H1 (cell line): ENCODE results near the gene VWA2. TPM values are rescaled to one million over a fixed set of nuclear protein-coding genes. Genes with fewer than 3 reads are reported as not detected.

Source experiments
- CTCF ChIA-PET: fragments of 300-600 bp; sonication (Branson Sonifier 250); formaldehyde crosslinking; loops from one replicate; lab custom pipeline; 2021; ENCODE audit not compliant: partially characterized antibody; lab: Charles Lee
- POLR2A ChIA-PET: fragments of 300-600 bp; sonication (Branson Sonifier 250); formaldehyde crosslinking; loops from one replicate; lab custom pipeline; 2021; ENCODE audit warnings: inconsistent platforms; ENCODE audit not compliant: partially characterized antibody; lab: Charles Lee
- DNase-seq, 2 experiments: peaks; one replicate each; pipeline versions ENCODE4 v3.0.0 to v3.0.0-alpha.2; 2010 to 2022; ENCODE audit warnings: low spot score in 2 of 2, low read depth in 1 of 2, mixed read lengths in 1 of 2
- FAIRE-seq: peaks from 2 replicates; lab custom pipeline; 2011; peaks lifted over from hg19 to GRCh38; lab: Jason Lieb, UNC
- H2AFZ ChIP-seq: 2 replicates; pipeline ENCODE4 v1.8.1; 2012; ENCODE audit warnings: low read length, inconsistent platforms
- H2AK5ac ChIP-seq: 2 replicates; pipeline ENCODE4 v1.6.1; 2013; ENCODE audit warnings: low read depth, low read length
- H2BK120ac ChIP-seq: replicated peaks from 2 replicates; pipeline ENCODE3; 2013; ENCODE audit warnings: low read depth, low read length, inconsistent platforms
- H2BK12ac ChIP-seq: 2 replicates; pipeline ENCODE4 v1.6.1; 2013; ENCODE audit warnings: low read depth, low read length
- H2BK15ac ChIP-seq: 2 replicates; pipeline ENCODE4 v1.6.1; 2013; ENCODE audit warnings: low read length
- H2BK20ac ChIP-seq: 2 replicates; pipeline ENCODE4 v1.6.1; 2013; ENCODE audit warnings: low read length
- H2BK5ac ChIP-seq: 2 replicates; pipeline ENCODE4 v1.6.1; 2013; ENCODE audit warnings: low read depth, low read length
- H3K14ac ChIP-seq: 2 replicates; pipeline ENCODE4 v1.6.1; 2013; ENCODE audit warnings: inconsistent platforms; ENCODE audit not compliant: insufficient read length
- H3K18ac ChIP-seq: 2 replicates; pipeline ENCODE4 v1.6.1; 2013; ENCODE audit warnings: low read length; ENCODE audit errors: extremely low read depth
- H3K23ac ChIP-seq: 2 replicates; pipeline ENCODE4 v1.6.1; 2013; ENCODE audit warnings: inconsistent platforms; ENCODE audit not compliant: insufficient read length
- H3K23me2 ChIP-seq: 2 replicates; pipeline ENCODE4 v1.6.1; 2013; ENCODE audit warnings: low read depth, low read length
- H3K27ac ChIP-seq: 2 replicates; pipeline ENCODE4 v1.6.1; 2011; ENCODE audit warnings: low read depth, low read length, inconsistent platforms
- H3K27me3 ChIP-seq, 4 experiments: replicated peaks in 1 of 4; 1 replicate in 1 of 4; 2 replicates in 3 of 4; pipeline versions ENCODE4 v1.6.1 to v1.8.1; 2011 to 2013; ENCODE audit warnings: low read length in 3 of 4, mild to moderate bottlenecking in 3 of 4, inconsistent platforms in 2 of 4, mixed read lengths in 2 of 4, moderate library complexity in 1 of 4; ENCODE audit not compliant: control insufficient read depth in 3 of 4, insufficient read depth in 3 of 4; ENCODE audit errors: extremely low read depth in 1 of 4
- H3K36me3 ChIP-seq, 4 experiments: 2 replicates each; pipeline versions ENCODE4 v1.6.1 to v1.8.1; 2011 to 2013; ENCODE audit warnings: mild to moderate bottlenecking in 4 of 4, low read length in 3 of 4, moderate library complexity in 2 of 4, control low read depth in 1 of 4, inconsistent platforms in 1 of 4; ENCODE audit not compliant: insufficient read depth in 4 of 4, control insufficient read depth in 2 of 4
- H3K4ac ChIP-seq: replicated peaks from 2 replicates; pipeline ENCODE3; 2013; ENCODE audit warnings: low read length, low read depth, mixed read lengths, inconsistent platforms; ENCODE audit not compliant: insufficient read length
- H3K4me1 ChIP-seq, 4 experiments: replicated peaks in 1 of 4; 1 replicate in 1 of 4; 2 replicates in 3 of 4; pipeline versions ENCODE4 v1.6.1 to v1.8.1; 2011 to 2013; ENCODE audit warnings: low read length in 3 of 4, inconsistent platforms in 2 of 4, mixed read lengths in 1 of 4; ENCODE audit not compliant: insufficient read depth in 4 of 4, control insufficient read depth in 3 of 4
- H3K4me2 ChIP-seq, 2 experiments: 2 replicates each; pipeline versions ENCODE4 v1.6.1 to v1.8.1; 2011 to 2013; ENCODE audit warnings: low read depth in 2 of 2, low read length in 2 of 2, control low read depth in 1 of 2, inconsistent platforms in 1 of 2, mild to moderate bottlenecking in 1 of 2; ENCODE audit not compliant: insufficient read depth in 1 of 2
- H3K4me3 ChIP-seq, 4 experiments: fragments of 200-600, 300-600 bp in 1 of 4; sonication (generic), shearing (Covaris generic), sonication (Bioruptor Twin) in 1 of 4; 2 replicates each; pipeline versions ENCODE4 v1.5.1 to v1.8.1; 2011 to 2016; ENCODE audit warnings: low read length in 4 of 4, low read depth in 3 of 4, control low read depth in 2 of 4, inconsistent platforms in 2 of 4, mild to moderate bottlenecking in 2 of 4, mixed read lengths in 1 of 4, moderate library complexity in 1 of 4; ENCODE audit not compliant: insufficient read depth in 2 of 4; ENCODE audit errors: extremely low read depth in 1 of 4
- H3K56ac ChIP-seq: replicated peaks from 2 replicates; pipeline ENCODE3; 2013; ENCODE audit warnings: low read depth, mild to moderate bottlenecking, mixed read lengths, low read length, inconsistent platforms; ENCODE audit not compliant: insufficient read length
- H3K79me1 ChIP-seq: 2 replicates; pipeline ENCODE4 v1.6.1; 2013; ENCODE audit warnings: low read depth, low read length, control low read depth
- H3K79me2 ChIP-seq, 2 experiments: 2 replicates each; pipeline versions ENCODE4 v1.6.1 to v1.8.1; 2012 to 2013; ENCODE audit warnings: low read length in 2 of 2, mild to moderate bottlenecking in 2 of 2, inconsistent platforms in 1 of 2; ENCODE audit not compliant: insufficient read depth in 2 of 2, control insufficient read depth in 1 of 2
- H3K9ac ChIP-seq, 4 experiments: replicated peaks in 1 of 4; 1 replicate in 1 of 4; 2 replicates in 3 of 4; pipeline versions ENCODE4 v1.6.1 to v1.8.1; 2011 to 2013; ENCODE audit warnings: low read depth in 3 of 4, low read length in 3 of 4, control low read depth in 2 of 4, mild to moderate bottlenecking in 2 of 4, moderate library complexity in 2 of 4, inconsistent platforms in 1 of 4; ENCODE audit errors: extremely low read depth in 1 of 4
- H3K9me3 ChIP-seq, 2 experiments: 2 replicates each; pipeline versions ENCODE4 v1.6.1 to v1.8.1; 2012 to 2013; ENCODE audit warnings: mild to moderate bottlenecking in 2 of 2, moderate library complexity in 2 of 2, control low read depth in 1 of 2, inconsistent platforms in 1 of 2, low read depth in 1 of 2, low read length in 1 of 2, mixed read lengths in 1 of 2; ENCODE audit not compliant: insufficient read depth in 2 of 2
- H4K20me1 ChIP-seq, 2 experiments: replicated peaks in 1 of 2; 2 replicates each; pipeline versions ENCODE3 to v1.8.1; 2011 to 2013; ENCODE audit warnings: inconsistent platforms in 2 of 2, low read length in 2 of 2, mild to moderate bottlenecking in 1 of 2; ENCODE audit not compliant: insufficient read depth in 2 of 2, control insufficient read depth in 1 of 2
- H4K5ac ChIP-seq: 2 replicates; pipeline ENCODE4 v1.6.1; 2013; ENCODE audit warnings: low read length, low read depth, mixed read lengths, inconsistent platforms; ENCODE audit not compliant: insufficient read length
- H4K8ac ChIP-seq: 2 replicates; pipeline ENCODE4 v1.8.0; 2013; ENCODE audit warnings: mild to moderate bottlenecking, moderate library complexity, low read length, inconsistent platforms; ENCODE audit not compliant: insufficient read depth; ENCODE audit errors: extremely low read depth
- H4K91ac ChIP-seq: replicated peaks from 2 replicates; pipeline ENCODE3; 2013; ENCODE audit warnings: low read length, mixed read lengths, inconsistent platforms; ENCODE audit not compliant: insufficient read length
- CBX8 ChIP-seq: fragments of 300-800, 300-1000 bp; sonication (generic); IDR thresholded peaks from 2 replicates; pipeline ENCODE4 v1.7.1; 2016; ENCODE audit warnings: low read depth, low read length, borderline replicate concordance
- MAX ChIP-seq: IDR thresholded peaks from 2 replicates; pipeline ENCODE4 v1.6.1; 2012; ENCODE audit warnings: inconsistent platforms
- NRF1 ChIP-seq: IDR thresholded peaks from 2 replicates; pipeline ENCODE4 v1.6.1; 2011; ENCODE audit warnings: mild to moderate bottlenecking, low read depth, low read length, improper control_type of control experiment
- POLR2AphosphoS5 ChIP-seq: IDR thresholded peaks from 2 replicates; pipeline ENCODE4 v1.6.1; 2011; ENCODE audit warnings: low read depth, low read length
- SIN3A ChIP-seq, 2 experiments: IDR thresholded peaks in 1 of 2; conservative IDR thresholded peaks in 1 of 2; 2 replicates each; pipeline ENCODE4 v1.6.1; 2011 to 2012; ENCODE audit warnings: low read length in 2 of 2, improper control_type of control experiment in 1 of 2, low read depth in 1 of 2, mild to moderate bottlenecking in 1 of 2
- TAF1 ChIP-seq: IDR thresholded peaks from 2 replicates; pipeline ENCODE4 v1.6.1; 2011; ENCODE audit warnings: mild to moderate bottlenecking, low read depth, low read length
- TAF7 ChIP-seq: optimal IDR thresholded peaks from 2 replicates; pipeline ENCODE3; 2011; ENCODE audit warnings: low read depth, mild to moderate bottlenecking, inconsistent platforms, low read length, moderate library complexity, borderline replicate concordance
- USF2 ChIP-seq: IDR thresholded peaks from 2 replicates; pipeline ENCODE4 v1.6.1; 2011; ENCODE audit warnings: low read length, improper control_type of control experiment
- ZNF274 ChIP-seq: IDR thresholded peaks from 2 replicates; pipeline ENCODE4 v1.7.0; 2012; ENCODE audit warnings: low read length, borderline replicate concordance; ENCODE audit errors: extremely low read depth
- WGBS, 2 experiments: shearing (Covaris generic) in 1 of 2; methylation state at CpG; one replicate each; pipeline versions ENCODE4 v1.1.6 to v1.1.7; 2013 to 2015; ENCODE audit warnings: low lambda C conversion rate in 2 of 2, mixed read lengths in 2 of 2, inconsistent platforms in 1 of 2, low coverage in 1 of 2, missing lambda C conversion rate in 1 of 2; ENCODE audit not compliant: insufficient replicate concordance in 2 of 2, insufficient coverage in 1 of 2, insufficient read length in 1 of 2; ENCODE audit errors: extremely low coverage in 1 of 2, missing lambda C conversion rate in 1 of 2; 5-methylcytosine and 5-hydroxymethylcytosine counted together
- polyA plus RNA-seq, 7 experiments: library from polyadenylated mRNA; depleted of rRNA in 3 of 7; stranded (reverse) in 5 of 7; unstranded in 2 of 7; fragments of >200 nt in 5 of 7; fragments of 200-250 nt in 2 of 7; gene quantifications; 1 replicate in 5 of 7; 2 replicates in 1 of 7; 4 replicates in 1 of 7; pipeline versions ENCODE4 v1.2.1 to v1.2.3, GENCODE V29; 2011 to 2013; ENCODE audit warnings: missing spikeins in 2 of 7, mixed read lengths in 2 of 7
- total RNA-seq: library from RNA; stranded (reverse); fragmentation: NEBNext Ultra II Directional; extraction: Animal tissue kit (Norgen Biotek cat#: 25700); gene quantifications from 2 replicates; pipeline ENCODE4 v1.2.1, GENCODE V29; 2021

Gene VWA2
- total and polyA plus RNA-seq, 2 of the 8 experiments (the other 6 are each of a cell fraction or from before 2014, with no cell fraction given) = 2.8 to 2.9 TPM

GRCh38 chr10:114256822-114257221 lies 17.8 kb downstream of the VWA2 start:
- H3K79me1 ChIP-seq = no peaks in the 10 kb centered on the region; the same call in 1 of the 2 replicates
- H2BK120ac ChIP-seq = no peak overlapping the region
- H2BK15ac ChIP-seq = no peak overlapping the region
- no peaks in the 10 kb centered on the region for H3K4me1 ChIP-seq
- no peak overlapping the region for H4K5ac ChIP-seq
- H3K36me3 ChIP-seq = no peaks in the 10 kb centered on the region
- no peak overlapping the region for H4K91ac ChIP-seq
- H3K27ac ChIP-seq = no peak overlapping the region
- no peak overlapping the region for H3K4me2 ChIP-seq
- H2AFZ ChIP-seq = no peak overlapping the region
- no peaks in the 10 kb centered on the region for H3K79me2 ChIP-seq
- H3K4me3 ChIP-seq = no peak overlapping the region
- H3K9ac ChIP-seq = no peak overlapping the region
- no peak overlapping the region for H3K23ac ChIP-seq
- FAIRE-seq (no peak), DNase-seq (no peak)
- no peaks in the 10 kb centered on the region for H3K23me2 ChIP-seq
- TF ChIP-seq TAF7 (no peak), ZNF274 (no peak), POLR2AphosphoS5 (no peak), MAX (no peak), NRF1 (no peak), SIN3A (conservative IDR thresholded peaks at IDR 0.05 in 1 of 2, IDR thresholded peaks at IDR 0.05 in 1 of 2; ENCODE audit: low read depth in 1 of 2, low read length in 2 of 2) (no peak), USF2 (no peak), CBX8 (no peak), TAF1 (no peak)
- H4K8ac ChIP-seq = no peak overlapping the region
- 0 out of 4 replicates have a peak, but pooled peaks cover 0 to 2% of the 10 kb centered on the region in 2 experiments for H3K9me3 ChIP-seq
- WGBS, 2 experiments = 100% methylated on average over 2 of the region's 3 CpGs; no CpG with 5 or more reads in 1 of the 2 experiments
- no peak overlapping the region for H2BK5ac ChIP-seq
- no peak overlapping the region for H2AK5ac ChIP-seq
- ChIA-PET POLR2A (interaction anchor here (0.6 kb wide), 1 partner anchor 404 kb away, joined by 3 read pairs; no protein-coding TSS in a partner anchor), CTCF (no interaction called here)
- H3K18ac ChIP-seq = no peak overlapping the region
- no peak overlapping the region for H3K56ac ChIP-seq
- no peaks in the 10 kb centered on the region for H3K27me3 ChIP-seq
- no peaks in the 10 kb centered on the region for H4K20me1 ChIP-seq
- H2BK12ac ChIP-seq = no peak overlapping the region
- H3K14ac ChIP-seq = no peak overlapping the region
- H2BK20ac ChIP-seq = no peak overlapping the region
- no peak overlapping the region for H3K4ac ChIP-seq
